Endothelial cell of umbilical vein (primary cell): ENCODE results near the gene GPR34. TPM values are rescaled to one million over a fixed set of nuclear protein-coding genes. Genes with fewer than 3 reads are reported as not detected.

ENCODE experiments used
- BruUV-seq: library from RNA; stranded (reverse); fragments of 400-500 nt; replicated peaks from 2 replicates; lab custom pipeline; 2021; lab: Mats Ljungman, UMichigan
- CTCF ChIA-PET: fragments of 300-600, 350-600 bp; sonication (Branson Sonifier 250); formaldehyde crosslinking; loops from one replicate; lab custom pipeline; 2021; ENCODE audit warnings: antibody characterized with exemption, inconsistent platforms; lab: Charles Lee
- POLR2A ChIA-PET: fragments of 300-600, 350-600 bp; sonication (Branson Sonifier 250); formaldehyde crosslinking; loops from one replicate; lab custom pipeline; 2021; ENCODE audit warnings: antibody characterized with exemption, inconsistent platforms; lab: Charles Lee
- DNase-seq: peaks from one replicate; pipeline ENCODE4 v3.0.0-alpha.2; 2011; ENCODE audit warnings: low read depth, low spot score
- FAIRE-seq: peaks from 2 replicates; lab custom pipeline; 2011; peaks lifted over from hg19 to GRCh38; lab: Jason Lieb, UNC
- H2AFZ ChIP-seq: 2 replicates; pipeline ENCODE4 v1.6.0; 2012; ENCODE audit warnings: low read depth, low read length, control low read depth, inconsistent platforms
- H3K27ac ChIP-seq: 2 replicates; pipeline ENCODE4 v1.5.1; 2011; ENCODE audit warnings: low read depth, mild to moderate bottlenecking, control low read depth, low read length, moderate library complexity; ENCODE audit not compliant: insufficient read depth
- H3K27me3 ChIP-seq, 2 experiments: 2 replicates each; pipeline versions ENCODE4 v1.6.0 to v1.6.1; 2011; ENCODE audit warnings: low read length in 2 of 2, mixed read lengths in 1 of 2; ENCODE audit not compliant: control insufficient read depth in 2 of 2, insufficient read depth in 2 of 2
- H3K36me3 ChIP-seq, 2 experiments: 2 replicates in 1 of 2; 3 replicates in 1 of 2; pipeline ENCODE4 v1.5.1; 2011; ENCODE audit warnings: low read length in 2 of 2, mild to moderate bottlenecking in 1 of 2, moderate library complexity in 1 of 2; ENCODE audit not compliant: control insufficient read depth in 2 of 2, insufficient read depth in 2 of 2; ENCODE audit errors: extremely low read depth in 1 of 2
- H3K4me1 ChIP-seq: 3 replicates; pipeline ENCODE4 v1.5.1; 2011; ENCODE audit warnings: mild to moderate bottlenecking, low read length; ENCODE audit not compliant: control insufficient read depth, insufficient read depth; ENCODE audit errors: extremely low read depth
- H3K4me2 ChIP-seq: 2 replicates; pipeline ENCODE4 v1.6.1; 2011; ENCODE audit warnings: low read length, control low read depth, mixed read lengths; ENCODE audit not compliant: insufficient read depth
- H3K4me3 ChIP-seq, 3 experiments: fragments of 200-600 bp in 1 of 3; sonication (generic), shearing (Covaris generic) in 1 of 3; replicated peaks in 1 of 3; 2 replicates each; pipeline ENCODE4 v1.5.1; 2011 to 2016; ENCODE audit warnings: control low read depth in 3 of 3, low read length in 3 of 3, mild to moderate bottlenecking in 2 of 3, inconsistent platforms in 1 of 3, low read depth in 1 of 3, moderate library complexity in 1 of 3; ENCODE audit not compliant: insufficient read depth in 1 of 3
- H3K79me2 ChIP-seq: 2 replicates; pipeline ENCODE4 v1.6.0; 2012; ENCODE audit warnings: low read length, inconsistent platforms; ENCODE audit not compliant: control insufficient read depth, insufficient read depth
- H3K9ac ChIP-seq: replicated peaks from 2 replicates; pipeline ENCODE3; 2011; ENCODE audit warnings: low read length, control low read depth; ENCODE audit not compliant: insufficient read depth; ENCODE audit errors: extremely low read depth
- H3K9me1 ChIP-seq: replicated peaks from 3 replicates; pipeline ENCODE4 v1.6.0; 2011; ENCODE audit warnings: mild to moderate bottlenecking, low read length; ENCODE audit not compliant: control insufficient read depth, insufficient read depth; ENCODE audit errors: extremely low read depth
- H3K9me3 ChIP-seq: replicated peaks from 2 replicates; pipeline ENCODE4 v1.5.1; 2012; ENCODE audit warnings: low read length, inconsistent platforms; ENCODE audit not compliant: control insufficient read depth, insufficient read depth
- H4K20me1 ChIP-seq: replicated peaks from 2 replicates; pipeline ENCODE3; 2011; ENCODE audit warnings: mild to moderate bottlenecking, low read length; ENCODE audit not compliant: control insufficient read depth, insufficient read depth; ENCODE audit errors: extremely low read depth
- CTCF ChIP-seq, 2 donors: IDR thresholded peaks; 1 replicate in 1 of 2; 2 replicates in 1 of 2; pipeline ENCODE4 v1.5.1; 2011; ENCODE audit warnings: low read length in 2 of 2, mild to moderate bottlenecking in 2 of 2, moderate library complexity in 2 of 2, control low read depth in 1 of 2, inconsistent platforms in 1 of 2, low read depth in 1 of 2; ENCODE audit not compliant: insufficient read depth in 1 of 2; ENCODE audit errors: extremely low read depth in 1 of 2
- EZH2 ChIP-seq: IDR thresholded peaks from 2 replicates; pipeline ENCODE4 v1.6.1; 2012; ENCODE audit warnings: borderline replicate concordance, low read depth, mild to moderate bottlenecking, moderate library complexity, low read length, inconsistent platforms; ENCODE audit not compliant: severe bottlenecking
- FOS ChIP-seq: IDR thresholded peaks from 2 replicates; pipeline ENCODE4 v1.6.1; 2011; ENCODE audit warnings: mild to moderate bottlenecking, low read length, moderate library complexity, borderline replicate concordance; ENCODE audit not compliant: insufficient read depth
- GATA2 ChIP-seq: IDR thresholded peaks from 2 replicates; pipeline ENCODE4 v1.7.0; 2011; ENCODE audit warnings: low read depth, mild to moderate bottlenecking, moderate library complexity, mixed read lengths, low read length; ENCODE audit not compliant: insufficient read length, insufficient read depth
- MAX ChIP-seq: IDR thresholded peaks from 2 replicates; pipeline ENCODE4 v1.6.1; 2011; ENCODE audit not compliant: insufficient read depth, insufficient read length
- MYC ChIP-seq: IDR thresholded peaks from one replicate; pipeline ENCODE4 v1.6.1; 2011; ENCODE audit warnings: mild to moderate bottlenecking, low read depth, low read length
- POLR2AphosphoS5 ChIP-seq: IDR thresholded peaks from 2 replicates; pipeline ENCODE4 v1.6.1; 2012; ENCODE audit warnings: low read depth, mild to moderate bottlenecking, control low read depth, low read length, moderate library complexity; ENCODE audit not compliant: insufficient read depth
- dilution Hi-C: fragments of 300-500 bp; cut with MboI; formaldehyde crosslinking; loops from one replicate; pipeline ENCODE4 v1.15.0; 2019; ENCODE audit warnings: low sequenced_read_pairs; ENCODE audit not compliant: extremely low pct_ligation_motif_present
- intact Hi-C: fragments of 100-400 bp; cut with micrococcal nuclease; formaldehyde crosslinking; loops from one replicate; pipeline ENCODE4 v1.10.0; 2022
- polyA plus RNA-seq, 4 experiments: library from polyadenylated mRNA; depleted of rRNA in 3 of 4; stranded (reverse) in 3 of 4; unstranded in 1 of 4; fragments of >200 nt; gene quantifications; 2 replicates each; pipeline versions ENCODE4 v1.2.1 to v1.2.3, GENCODE V29; 2011 to 2012; ENCODE audit warnings: missing spikeins in 1 of 4
- total RNA-seq: library from RNA; stranded (reverse); gene quantifications from 2 replicates; pipeline ENCODE4 v1.2.3, GENCODE V29; 2021

GPR34 gene
- total and polyA plus RNA-seq, 2 donors (not counting 3 experiments of a cell fraction or from before 2014, with no cell fraction given): not detected

DNA sequence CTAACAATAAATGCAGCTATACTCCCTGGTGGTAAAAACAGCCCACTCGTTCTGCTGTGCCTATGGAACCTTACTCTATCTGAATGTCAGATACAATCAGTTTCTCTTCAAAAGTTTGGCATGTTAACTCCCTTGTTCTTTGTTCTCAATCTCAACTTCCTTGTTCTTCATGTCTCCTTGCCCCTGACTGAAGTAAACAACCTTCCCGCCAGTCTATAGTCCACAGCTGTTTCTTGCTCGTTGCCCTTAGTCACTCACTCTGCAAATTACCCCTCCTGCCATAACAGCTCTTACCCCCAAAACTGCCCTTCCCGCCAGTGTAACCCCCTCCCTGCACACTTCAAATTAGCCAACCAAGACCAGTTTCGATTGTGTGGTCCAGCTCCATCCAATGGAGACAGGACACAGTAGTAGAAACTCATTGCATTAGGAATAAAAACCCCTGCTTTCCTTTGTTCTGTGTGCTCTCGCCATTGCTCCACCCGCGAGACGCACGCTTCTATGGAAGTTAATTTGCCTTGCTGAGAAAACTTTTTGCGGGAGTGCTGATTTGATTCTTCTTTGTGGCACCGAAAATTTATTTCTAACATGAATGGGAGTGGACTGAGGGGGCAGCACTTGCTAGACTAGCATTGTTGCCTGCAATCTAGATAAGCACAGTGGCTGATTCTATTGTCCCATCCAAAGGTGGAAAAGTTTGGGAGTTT lies 28.1 kb downstream of the GPR34 start:
- FAIRE-seq: no peak
- intact Hi-C loops: no loop called here

More for the DNA sequence above, 28.1 kb downstream of the GPR34 start:
- BruUV-seq: no TSS peak
- no peaks in the 10 kb centered on the region for H4K20me1 ChIP-seq
- H2AFZ ChIP-seq: no peak overlapping the region
- ChIA-PET CTCF (no interaction called here), POLR2A (no interaction called here)
- dilution Hi-C loops: no loop called here
- no peak overlapping the region for H3K27ac ChIP-seq
- no peak overlapping the region for H3K4me3 ChIP-seq
- TF ChIP-seq MYC (no peak), POLR2AphosphoS5 (no peak), CTCF (IDR thresholded peaks at IDR 0.05; ENCODE audit: extremely low read depth in 1 of 2, insufficient read depth in 1 of 2, low read depth in 1 of 2, low read length in 2 of 2) (no peak), MAX (no peak), FOS (no peak), GATA2 (no peak), EZH2 (no peak)
- DNase-seq: no peak
- H3K79me2 ChIP-seq: no peaks in the 10 kb centered on the region
- H3K4me1 ChIP-seq: no peaks in the 10 kb centered on the region
- H3K9me3 ChIP-seq: no peaks in the 10 kb centered on the region
- H3K9ac ChIP-seq: no peak overlapping the region
- no peaks in the 10 kb centered on the region for H3K9me1 ChIP-seq
- no peak overlapping the region for H3K4me2 ChIP-seq
- no peaks in the 10 kb centered on the region for H3K36me3 ChIP-seq
- no peaks in the 10 kb centered on the region for H3K27me3 ChIP-seq
